GM18858 (cell line): ENCODE data around the gene NKX6-2.

Experiments
- ATAC-seq: cut with Tn5 transposase; IDR thresholded peaks from one replicate; pipeline ENCODE4 v1.9.1; 2021; ENCODE audit not compliant: unreplicated experiment

NKX6-2 gene

GRCh38 chr10:132742167-132742836 is 43.6 kb downstream of the NKX6-2 start:
- no peak for ATAC-seq

DNA sequence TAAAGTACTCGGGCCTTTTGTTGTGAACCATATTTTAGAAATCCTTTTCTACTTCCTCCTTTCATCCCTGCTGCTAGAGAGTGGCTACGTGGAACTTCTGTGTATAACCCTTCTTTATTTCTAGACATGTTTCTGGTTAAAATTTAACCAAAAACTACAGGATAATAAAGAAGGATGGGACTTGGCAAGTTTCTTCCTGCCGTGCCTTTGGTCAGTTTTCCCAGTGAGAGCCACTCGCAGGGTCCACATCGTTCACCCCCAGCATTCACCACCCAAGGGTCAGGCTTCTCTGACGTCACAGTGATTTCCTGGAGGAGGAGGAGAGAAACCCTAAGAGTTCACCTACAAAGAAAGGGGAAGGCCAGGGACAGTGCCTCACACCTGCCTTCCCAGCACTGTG is 45.4 kb downstream of the NKX6-2 start:
- no peak for ATAC-seq

DNA sequence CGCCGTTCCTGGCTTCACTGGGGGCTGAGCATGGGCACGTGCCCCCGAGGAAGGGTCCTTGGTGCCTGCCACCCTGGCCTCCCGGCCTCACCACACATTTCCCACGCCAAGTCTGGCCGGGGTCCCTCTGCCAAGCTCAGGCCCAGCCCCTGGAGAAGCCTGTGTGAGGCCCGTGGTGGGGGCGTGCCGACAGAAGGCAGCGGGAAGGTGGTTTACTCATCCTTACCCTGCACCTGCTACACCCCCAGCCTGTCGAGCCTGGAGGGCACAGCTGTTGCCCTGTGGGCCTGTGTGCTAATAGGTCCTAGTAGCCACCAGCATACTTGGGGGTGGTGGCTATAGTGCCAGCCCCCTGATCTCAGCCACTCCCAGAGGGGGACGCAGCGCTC is 46.7 kb downstream of the NKX6-2 start:
- no peak for ATAC-seq

DNA sequence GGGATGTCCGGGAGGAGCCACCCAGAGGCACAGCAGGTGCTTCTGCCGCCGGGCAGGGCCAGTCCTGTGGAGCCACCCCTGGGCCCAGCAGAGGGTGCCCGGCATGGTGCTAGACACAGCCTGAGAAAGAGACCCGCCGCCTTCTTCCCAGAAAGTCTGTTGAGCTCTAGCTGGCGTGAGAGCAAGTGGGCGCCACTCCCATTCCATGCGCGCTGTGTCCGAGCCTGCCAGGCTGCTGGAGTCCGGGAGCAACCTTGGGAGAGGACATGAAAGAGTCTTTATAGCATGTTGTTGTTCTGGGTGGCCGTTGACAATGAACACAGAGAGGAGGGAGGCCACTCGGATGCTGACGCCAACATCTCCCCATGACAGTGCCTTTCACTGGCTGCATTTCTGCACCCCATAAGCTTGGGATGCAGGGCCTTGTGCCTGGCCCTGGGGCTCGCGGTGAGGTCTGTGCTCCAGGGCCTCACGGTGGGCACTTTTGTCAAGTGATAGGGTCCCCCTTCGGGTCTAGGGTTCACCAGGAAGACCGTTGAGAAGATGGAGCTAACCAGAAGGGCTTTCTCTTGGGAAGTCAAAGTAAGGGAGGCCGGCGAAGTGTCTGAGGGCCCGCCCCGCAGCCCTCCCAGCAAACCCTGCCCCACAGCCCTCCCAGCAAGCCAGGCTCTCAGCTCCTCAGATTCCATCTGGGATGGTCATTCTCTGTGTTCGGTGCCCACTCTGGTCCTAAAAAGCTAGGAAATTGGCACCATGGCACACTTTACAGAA is 47.3 kb downstream of the NKX6-2 start:
- ATAC-seq = no peak

DNA sequence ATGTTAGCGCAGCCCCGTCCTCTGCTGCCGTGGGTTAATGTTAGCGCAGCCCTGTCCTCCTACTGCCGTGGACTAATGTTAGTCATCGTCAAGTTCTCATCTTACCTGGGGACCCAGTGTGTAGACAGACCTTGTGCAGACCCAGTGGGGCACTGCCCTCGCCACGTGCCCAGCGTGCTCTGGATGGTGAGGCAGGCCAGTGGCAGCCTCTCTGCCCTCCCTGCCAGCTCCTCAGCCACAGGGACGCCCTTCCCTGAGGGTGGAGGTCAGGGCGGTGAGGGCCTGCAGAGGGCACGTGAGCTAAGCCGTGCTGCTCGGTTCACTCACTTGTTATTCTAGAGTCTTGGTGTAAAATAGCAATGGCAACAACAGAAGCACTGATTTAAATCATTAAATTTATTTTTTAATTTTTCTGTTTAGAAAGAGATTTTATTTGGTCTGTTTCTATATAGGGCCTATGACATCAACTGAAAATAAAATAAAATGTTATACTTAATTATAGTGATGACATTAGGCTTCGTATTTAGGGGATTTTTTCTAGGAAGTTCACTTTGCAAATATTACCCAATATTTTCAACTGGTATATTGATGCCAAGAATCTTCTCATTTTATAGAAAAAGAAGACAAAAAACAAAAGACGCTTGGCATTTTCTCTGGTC is 48.4 kb downstream of the NKX6-2 start:
- ATAC-seq = no peak

DNA sequence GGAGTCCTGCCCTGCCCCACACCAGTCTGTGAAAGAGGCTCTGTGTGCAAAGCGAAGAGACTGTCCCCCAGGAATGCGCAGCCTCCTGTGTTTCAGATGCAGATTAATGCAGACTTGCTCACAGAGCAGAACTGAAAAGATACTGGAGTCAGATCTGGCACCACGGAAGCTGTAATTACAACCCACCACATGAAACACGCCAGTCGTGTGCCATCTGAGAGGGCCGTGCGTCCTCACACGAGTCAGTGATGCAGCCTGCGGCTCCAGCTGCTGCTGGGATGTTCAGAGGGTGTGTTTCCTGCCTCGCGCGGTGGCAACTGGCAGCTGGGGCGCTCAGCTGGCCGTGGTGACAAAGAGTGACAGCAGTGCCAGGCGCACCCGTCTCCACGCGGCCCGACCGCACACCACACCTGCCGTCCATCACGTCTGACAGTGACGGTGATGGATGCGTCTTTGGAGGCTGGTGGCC is 50.0 kb downstream of the NKX6-2 start:
- no peak for ATAC-seq

- no peak for ATAC-seq
These were observed 50.6 kb downstream of the NKX6-2 start for GRCh38 chr10:132735341-132735775.

- no peak for ATAC-seq
These were observed 52.0 kb downstream of the NKX6-2 start for GRCh38 chr10:132733926-132734325.
